ENCODE measurements around the gene SLC9A2. TPM values are rescaled to one million over a fixed set of nuclear protein-coding genes. Genes with fewer than 3 reads are reported as not detected.

The SLC9A2 gene
- total RNA-seq, 1 donor from 2014 or later, result not detected

GRCh38 chr2:102669401-102669800 is 50.0 kb downstream of the SLC9A2 start:
- no peak for ATAC-seq
- DNase-seq (ENCODE audit: low spot score), result no peak

- ATAC-seq (no peak), DNase-seq (ENCODE audit: low spot score) (no peak)
Observed at GRCh38 chr2:102672107-102672776, 52.9 kb downstream of the SLC9A2 start.

DNA sequence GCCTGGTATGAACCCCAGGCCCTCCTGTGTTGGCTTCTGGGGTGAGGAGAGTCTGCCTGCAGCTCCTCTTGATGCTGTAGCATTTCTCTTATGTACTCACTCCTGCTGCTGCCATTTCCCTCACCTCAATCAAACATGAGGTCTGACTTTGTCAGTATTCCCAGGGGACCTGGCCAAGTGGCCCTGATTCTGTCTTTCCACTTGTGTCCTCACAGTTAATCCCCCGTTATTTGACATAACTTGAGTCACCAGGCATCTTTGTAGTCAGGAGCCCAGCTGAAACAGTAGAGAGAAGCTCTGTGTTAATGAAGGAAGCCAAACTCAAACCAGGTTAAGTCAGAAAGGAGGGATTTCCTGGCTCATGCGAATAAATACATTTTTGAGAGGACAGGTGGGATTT is 55.0 kb downstream of the SLC9A2 start:
- DNase-seq (ENCODE audit: low spot score) (no peak), ATAC-seq (no peak)

- DNase-seq (ENCODE audit: low spot score) (no peak), ATAC-seq (no peak)
Observed at GRCh38 chr2:102674836-102675235, 55.5 kb downstream of the SLC9A2 start.

- no peak for DNase-seq (ENCODE audit: low spot score)
- ATAC-seq, result no peak
Observed at GRCh38 chr2:102677244-102678215, 58.2 kb downstream of the SLC9A2 start.

- no peak for ATAC-seq
- DNase-seq (ENCODE audit: low spot score), result no peak
Observed at GRCh38 chr2:102678442-102678841, 59.1 kb downstream of the SLC9A2 start.

DNA sequence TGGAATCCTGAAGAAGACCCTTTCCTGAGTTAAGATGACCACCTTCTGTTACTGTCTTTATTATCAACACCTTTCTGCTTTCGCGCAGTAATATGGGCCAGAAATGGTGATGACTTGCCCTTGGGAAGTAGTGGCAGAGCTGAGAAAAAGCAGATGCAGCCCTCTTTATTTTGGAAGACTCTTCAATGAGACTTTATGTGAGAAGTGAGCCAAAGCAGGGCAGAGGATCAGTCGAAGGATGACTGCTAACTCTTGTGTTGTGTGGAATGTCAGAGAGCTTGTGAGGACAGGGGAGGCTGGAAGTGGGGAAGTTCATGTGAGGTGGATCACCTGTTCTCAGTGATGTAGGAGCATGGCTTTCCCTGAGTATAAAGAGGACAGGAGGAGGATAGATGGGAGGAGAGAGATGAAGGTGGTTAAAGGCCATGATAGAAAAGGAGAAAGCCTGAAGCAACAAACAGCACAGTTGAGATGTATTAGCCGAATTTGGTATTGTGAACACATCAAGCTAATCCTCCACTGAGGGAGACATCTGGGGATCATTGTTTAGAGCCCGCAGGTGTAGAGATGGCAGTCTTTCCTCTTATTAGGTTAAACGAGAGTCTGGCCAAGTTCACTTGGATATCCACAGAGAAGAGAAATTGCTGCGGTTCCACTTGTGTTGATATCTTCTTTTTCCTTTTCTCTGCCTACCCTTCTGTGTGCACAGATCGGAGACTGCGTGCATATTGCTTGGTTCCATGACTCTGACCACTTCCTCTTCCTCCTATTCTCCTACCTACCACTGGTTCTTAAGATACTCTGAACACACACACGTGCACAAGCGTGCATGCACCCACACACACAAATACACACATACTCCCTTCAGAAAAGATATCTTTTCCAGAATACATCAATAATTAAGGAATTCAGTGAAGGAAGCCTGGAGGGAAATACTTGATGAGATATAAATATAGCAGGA is 67.4 kb downstream of the SLC9A2 start:
- ATAC-seq, result no peak
- DNase-seq (ENCODE audit: low spot score), result no peak

- ATAC-seq (no peak), DNase-seq (ENCODE audit: low spot score) (no peak)
Observed at GRCh38 chr2:102690012-102690411, 70.7 kb downstream of the SLC9A2 start.

GRCh38 chr2:102696463-102696862 is 77.1 kb downstream of the SLC9A2 start:
- DNase-seq (ENCODE audit: low spot score) (no peak), ATAC-seq (no peak)

DNA sequence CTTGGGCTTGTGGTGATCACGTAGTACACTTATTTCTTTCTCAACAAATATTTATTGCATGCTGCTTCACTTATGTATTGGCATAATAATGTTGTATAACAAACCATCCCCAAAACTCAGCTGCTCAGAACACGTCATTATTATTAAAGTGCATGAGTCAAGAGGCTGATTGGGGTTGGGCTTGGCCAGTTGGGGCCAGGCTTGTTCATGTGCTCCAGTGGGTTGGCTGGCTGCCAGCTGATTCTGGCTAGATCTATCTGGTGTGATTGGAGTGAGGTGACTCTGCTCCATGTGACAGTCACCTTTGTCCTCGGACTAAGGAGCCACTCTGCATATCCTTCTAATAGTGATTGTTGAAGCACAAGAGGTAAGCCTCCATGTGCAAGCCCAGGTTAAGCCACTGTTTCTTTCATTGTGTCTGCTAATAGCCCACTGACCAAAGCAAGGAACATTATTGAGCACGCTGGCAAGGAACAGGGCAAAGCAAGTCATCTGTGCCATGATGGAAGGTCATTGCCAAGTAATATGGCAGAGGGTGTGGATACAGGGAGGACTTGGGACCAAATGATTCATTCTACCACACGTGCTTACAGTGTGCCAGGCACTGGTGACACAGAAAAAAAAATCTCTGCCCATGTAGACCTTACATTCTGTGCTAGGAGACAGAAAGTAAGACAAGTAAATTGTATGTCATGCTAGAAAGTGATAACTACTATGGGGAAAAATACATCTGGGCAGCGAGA is 79.2 kb downstream of the SLC9A2 start:
- DNase-seq (ENCODE audit: low spot score) (no peak), ATAC-seq (no peak)

- DNase-seq (ENCODE audit: low spot score), result no peak
- ATAC-seq, result no peak
Observed at GRCh38 chr2:102703305-102703704, 84.0 kb downstream of the SLC9A2 start.

- ATAC-seq, result peak; percentile 79
Observed at GRCh38 chr2:102703748-102704147, 84.4 kb downstream of the SLC9A2 start.

DNA sequence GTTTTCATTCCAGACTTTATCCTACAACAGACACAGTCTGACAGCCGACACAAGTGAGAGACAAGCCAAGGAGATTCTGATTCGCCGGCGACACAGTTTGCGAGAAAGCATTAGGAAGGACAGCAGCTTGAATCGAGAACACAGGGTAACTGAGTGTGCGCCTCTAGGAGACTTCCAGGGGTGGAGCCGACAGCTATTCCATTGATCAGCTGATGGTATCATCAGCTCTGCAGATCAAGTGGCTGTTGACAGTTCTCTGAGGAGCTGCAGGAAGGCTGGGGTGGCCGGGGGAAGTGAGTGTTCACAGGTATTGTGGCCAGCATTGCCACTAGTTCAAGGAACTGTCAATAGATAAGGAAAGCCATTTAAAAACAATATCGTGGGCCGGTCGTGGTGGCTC is 85.2 kb downstream of the SLC9A2 start:
- ATAC-seq (peak; percentile 44), DNase-seq (ENCODE audit: low spot score) (no peak)

More at GRCh38 chr2:102703748-102704147, 84.4 kb downstream of the SLC9A2 start:
- DNase-seq (ENCODE audit: low spot score), result no peak

DNA sequence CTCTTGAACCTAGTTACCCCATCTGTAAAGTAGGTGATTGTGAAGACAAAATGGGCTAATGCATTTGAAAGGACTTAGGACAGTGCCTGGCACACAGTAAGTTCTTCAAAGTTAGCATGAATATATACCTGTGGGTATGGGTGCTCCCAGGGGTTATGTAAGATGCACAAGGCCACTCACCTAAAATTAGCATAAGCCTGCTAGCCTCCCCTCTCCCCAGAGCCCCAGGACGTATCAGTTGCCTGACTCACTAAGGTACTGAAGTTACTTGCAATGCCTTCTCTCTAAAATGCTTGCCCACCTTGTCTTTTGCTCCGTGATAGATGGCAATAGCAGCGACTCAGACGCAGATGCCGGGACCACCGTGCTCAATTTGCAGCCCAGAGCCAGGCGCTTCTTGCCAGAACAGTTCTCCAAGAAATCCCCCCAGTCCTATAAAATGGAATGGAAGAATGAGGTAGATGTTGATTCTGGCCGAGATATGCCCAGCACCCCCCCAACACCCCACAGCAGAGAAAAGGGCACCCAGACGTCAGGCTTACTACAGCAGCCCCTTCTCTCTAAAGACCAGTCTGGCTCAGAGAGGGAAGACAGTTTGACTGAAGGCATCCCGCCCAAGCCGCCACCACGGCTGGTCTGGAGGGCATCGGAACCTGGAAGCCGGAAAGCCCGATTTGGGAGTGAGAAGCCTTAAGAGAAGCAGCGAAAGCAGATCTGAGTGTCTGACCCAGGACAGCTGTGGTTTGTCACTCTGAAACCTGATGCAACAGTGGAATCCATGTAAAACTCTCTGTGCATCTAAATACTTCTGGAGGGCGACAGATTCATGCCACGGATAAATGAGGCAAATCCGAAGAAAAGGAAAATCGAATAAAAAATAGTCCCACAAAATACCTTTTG is 88.7 kb downstream of the SLC9A2 start:
- ATAC-seq, result no peak
- DNase-seq (ENCODE audit: low spot score), result no peak

GRCh38 chr2:102708847-102709559 is 89.7 kb downstream of the SLC9A2 start:
- DNase-seq (ENCODE audit: low spot score) (no peak), ATAC-seq (no peak)

- ATAC-seq (no peak), DNase-seq (ENCODE audit: low spot score) (no peak)
Observed at GRCh38 chr2:102717308-102718018, 98.1 kb downstream of the SLC9A2 start.

DNA sequence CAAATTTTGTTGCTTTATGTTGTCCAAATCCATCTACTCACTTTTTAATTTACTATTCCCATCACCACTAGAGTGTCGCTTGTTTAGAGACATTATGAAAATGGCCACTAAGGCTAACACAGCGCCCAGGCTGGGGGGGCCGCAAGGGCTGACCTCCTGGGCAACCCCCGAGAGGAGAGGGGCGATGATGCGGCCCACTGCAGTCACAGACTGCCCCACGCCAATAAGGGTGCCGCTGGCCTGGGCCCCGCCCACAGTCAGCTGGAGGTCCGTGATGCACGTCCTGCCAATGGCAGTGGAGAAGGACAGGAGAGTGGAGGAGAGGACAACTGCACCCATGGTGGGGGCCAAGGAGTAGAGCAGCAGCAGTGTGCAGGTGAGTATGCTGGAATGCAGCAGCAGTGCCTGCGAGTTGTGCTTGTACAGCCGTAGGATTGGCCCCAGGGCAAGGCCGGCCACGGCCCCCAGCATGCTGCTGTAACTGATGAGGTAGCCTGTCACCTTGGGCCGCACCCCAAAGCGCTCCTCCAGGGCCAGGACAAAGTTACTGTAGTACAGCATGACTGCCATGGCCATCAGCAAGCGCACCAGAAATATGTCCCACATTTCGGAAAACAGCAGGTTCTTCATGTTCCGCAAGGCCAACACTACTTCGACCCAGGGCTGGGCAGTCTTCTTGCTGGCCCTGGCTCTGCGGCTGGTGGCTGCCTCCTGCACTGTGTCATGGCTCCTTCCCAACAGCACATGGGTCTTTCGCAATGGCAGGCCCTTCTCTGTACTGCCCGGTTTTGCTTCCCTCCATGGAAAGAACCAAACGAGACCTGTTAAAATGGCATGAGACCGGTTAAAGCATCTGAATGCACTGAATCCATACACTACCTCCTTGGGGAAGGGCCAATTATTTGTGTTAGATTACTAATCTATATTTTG is 99.3 kb downstream of the SLC9A2 start:
- DNase-seq (ENCODE audit: low spot score) (no peak), ATAC-seq (peak; percentile 52)

Data from left lobe of liver (tissue), 2 donors.